NCI-H2227 treated with DMSO at 0.1 percent for 48 hours (cell line): ENCODE measurements around the gene COX4I1.
A peak's percentile ranks its signal among the peaks of the same experiment; 100 is the strongest.

ENCODE experiments used
- DNase-seq: peaks from one replicate; lab custom pipeline; 2025; lab: John Stamatoyannopoulos, UW

COX4I1 gene

DNA sequence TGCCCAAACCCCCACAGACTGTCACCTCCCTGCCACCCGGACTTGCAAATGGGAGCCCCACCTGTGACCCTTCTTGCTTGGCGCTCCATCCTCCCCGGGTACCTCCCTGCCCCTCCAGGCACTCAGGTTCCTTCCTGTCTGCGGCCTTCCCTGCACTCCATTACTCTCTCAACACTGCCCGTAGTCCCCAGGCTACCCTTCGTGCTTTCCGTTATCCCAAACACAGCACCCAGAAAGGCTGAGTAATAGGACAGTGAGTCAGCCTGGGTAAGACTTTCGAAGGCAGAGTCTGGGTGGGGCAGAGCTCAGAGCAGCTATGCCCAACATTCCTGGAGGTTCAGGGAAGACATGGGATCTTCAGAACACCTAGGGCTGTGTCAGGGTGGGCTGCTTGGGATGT, 32.0 kb upstream of the COX4I1 start:
- no peak for DNase-seq

DNA sequence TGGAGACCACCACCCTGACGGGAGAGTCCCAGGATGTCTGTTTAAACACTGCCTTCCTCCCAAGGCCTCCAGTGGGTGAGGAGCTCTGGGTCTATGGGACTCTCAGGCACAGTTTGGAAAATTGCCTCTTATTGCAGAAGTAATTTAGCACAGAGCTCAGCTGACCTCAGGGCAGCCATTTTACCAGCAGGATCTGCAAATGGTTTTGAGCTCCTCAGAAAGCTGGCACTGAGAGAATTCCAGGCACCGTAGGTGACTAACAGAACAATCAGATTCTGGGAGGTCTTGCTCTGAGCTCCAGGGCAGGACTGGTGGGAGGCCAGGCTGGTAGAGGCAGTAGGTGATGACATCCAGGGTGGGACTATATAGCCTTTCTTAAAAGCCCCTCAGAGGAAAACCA, 31.3 kb upstream of the COX4I1 start:
- peak; percentile 39 for DNase-seq

DNA sequence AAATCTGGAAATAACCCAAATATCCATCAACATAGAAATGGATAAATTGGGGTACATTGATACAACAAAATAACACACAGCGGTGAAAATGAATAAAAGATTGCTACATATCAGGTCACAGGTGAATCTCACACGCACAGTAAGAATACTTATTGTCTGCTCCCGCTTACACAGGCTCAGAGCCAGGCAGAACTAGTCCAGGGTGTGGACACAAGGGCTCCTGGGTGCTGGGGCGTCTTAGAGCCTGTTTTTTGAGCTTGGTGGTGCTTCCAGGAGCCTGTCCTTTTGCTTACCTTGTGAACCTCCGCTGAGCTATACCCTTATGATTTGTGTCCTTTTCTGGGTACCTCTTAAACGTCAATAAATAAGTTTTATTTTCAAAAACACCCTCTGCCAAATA, 28.8 kb upstream of the COX4I1 start:
- no peak for DNase-seq

DNA sequence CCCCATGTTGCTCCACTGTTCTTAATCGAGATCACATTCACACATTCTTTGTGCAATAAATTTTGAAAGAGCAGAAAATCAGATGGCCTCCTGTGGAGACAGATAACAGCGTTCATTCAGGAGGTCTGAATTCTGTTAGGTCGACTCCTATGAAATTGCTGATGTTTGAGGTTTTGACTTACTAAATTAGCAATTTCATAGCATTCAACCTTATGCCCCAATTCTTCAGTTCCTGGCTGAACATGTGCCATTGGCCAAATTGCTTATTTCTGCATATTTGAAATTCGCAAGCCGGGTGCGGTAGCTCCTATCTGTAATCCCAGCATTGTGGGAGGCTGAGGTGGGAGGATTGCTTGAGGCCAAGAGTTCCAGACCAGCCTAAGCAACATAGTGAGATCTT, 26.5 kb upstream of the COX4I1 start:
- no peak for DNase-seq

DNA sequence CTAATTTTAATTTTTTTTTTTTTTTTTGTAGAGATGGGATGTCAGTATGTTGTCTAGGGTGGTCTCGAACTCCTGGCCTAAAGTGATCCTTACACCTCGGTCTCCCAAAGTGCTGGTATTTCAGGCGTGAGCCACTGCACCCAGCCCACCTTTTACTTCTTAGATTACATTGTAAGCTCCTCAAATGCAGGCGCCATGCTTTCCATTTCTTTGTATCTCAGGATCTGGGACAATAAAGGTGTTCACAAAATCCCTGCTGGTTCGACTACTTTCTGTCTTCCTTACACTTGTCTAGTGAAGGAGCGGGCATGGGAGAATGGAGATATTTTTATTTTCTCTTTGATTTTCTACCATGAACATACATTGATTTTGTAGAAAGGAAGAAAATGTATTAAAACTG, 25.4 kb upstream of the COX4I1 start:
- no peak for DNase-seq

DNA sequence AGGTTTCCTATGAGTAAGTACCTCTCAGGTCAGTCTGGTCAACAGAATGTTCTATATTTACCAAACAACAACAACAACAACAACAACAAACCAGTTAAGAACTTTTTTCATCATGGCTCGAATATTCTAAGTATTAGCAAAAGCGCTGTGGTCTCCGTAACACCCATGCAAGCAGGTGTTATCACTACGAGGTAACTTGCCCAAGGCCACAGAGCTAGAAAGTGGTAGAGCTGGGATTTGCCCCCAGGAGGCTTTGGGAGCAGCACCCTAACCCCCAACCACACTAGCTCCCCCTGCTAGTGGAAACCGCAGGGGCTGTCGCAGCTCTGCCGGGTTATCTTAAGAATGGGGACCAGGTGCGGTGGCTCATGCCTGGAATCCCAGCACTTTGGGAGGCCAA, 24.7 kb upstream of the COX4I1 start:
- DNase-seq: no peak

DNA sequence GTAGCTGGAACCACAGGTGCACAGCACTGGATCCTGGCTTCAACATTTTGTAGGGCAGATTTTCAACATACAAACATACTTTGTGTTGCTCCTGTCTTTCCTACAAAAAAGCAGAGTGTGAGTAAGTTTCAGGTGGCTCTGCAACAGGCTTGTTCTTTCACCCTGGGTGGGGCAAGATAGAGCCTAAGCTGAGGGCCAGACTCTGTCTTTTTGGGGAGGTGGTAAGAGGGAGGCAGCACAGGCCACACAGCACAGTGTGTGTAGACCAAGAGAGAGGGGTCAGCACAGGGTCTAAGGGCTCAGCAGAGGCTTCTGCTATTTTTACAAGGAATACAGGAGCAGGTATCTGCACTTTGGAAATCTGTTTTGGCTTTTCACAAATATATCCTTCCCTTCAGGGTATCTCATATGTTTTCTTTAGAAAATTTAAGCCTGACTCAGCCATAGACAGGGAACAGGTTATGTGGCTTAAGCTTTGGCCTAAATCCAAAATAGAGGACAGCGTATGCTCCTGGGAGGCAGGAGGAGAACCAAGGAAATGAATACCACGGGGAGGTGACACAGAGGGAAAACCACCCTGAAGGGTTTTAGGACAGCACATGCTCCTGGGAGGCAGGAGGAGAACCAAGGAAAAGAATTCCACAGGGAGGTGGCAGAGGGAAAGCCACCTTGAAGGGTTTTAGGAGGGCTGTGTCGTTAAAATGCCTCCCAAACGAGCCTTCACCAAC, 21.7 kb upstream of the COX4I1 start:
- no peak for DNase-seq

DNA sequence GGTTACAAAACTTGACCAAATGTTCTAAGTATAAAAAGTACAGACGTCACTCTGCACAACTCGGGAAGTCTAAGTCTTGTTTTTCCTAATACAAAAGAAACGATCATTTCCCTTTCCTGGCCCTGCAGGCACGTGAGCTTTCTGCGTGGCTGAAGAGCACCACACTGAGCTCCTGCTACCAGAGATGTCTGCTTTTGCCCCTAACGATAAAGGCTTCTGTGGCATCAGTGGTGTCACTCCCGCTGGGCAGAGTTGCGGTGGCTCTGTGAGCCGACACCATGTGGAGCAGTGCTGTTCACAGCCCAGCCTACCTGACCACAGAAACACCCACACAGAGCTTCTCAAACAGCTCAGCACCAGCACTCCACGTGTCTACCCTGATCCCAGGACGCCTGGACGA, 20.6 kb upstream of the COX4I1 start:
- DNase-seq: no peak

DNA sequence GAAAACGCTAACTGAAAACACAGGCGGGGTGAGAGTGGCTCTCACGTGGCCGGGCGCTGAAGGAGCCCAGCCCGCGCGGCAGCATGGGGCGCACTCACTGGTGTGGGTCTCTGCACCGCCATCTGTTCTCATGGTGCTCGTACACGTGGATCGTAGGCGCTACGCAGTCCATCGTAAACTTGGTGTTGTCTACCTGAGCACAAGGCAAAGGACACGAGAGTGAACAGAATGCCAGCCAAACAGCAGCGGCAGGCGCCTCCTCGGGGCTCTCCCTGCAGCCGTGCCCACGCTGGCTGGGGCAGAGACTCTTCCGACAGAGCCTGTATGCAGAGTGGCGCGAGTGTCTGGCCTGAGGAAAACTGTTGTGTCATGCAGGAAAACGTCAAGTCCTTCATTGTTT, 19.2 kb upstream of the COX4I1 start:
- no peak for DNase-seq

DNA sequence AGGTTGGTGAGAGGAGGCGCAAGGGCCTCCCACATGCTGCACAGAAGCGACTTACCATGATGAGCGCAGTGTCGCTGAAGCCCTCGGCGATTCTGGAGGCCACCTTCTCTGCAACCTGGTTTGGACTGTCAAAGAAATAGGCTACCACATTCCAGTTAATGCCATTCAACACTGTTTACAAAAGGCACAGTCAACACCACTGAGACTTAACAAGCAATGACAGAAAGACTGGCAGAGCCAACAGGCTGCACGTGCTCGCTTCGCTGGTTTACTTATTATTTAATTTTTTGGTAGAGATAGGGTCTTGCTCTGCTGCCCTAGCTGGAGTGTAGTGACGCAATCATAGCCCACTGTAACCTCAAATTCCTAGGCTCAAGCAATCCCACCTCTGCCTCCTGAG, 18.3 kb upstream of the COX4I1 start:
- no peak for DNase-seq

DNA sequence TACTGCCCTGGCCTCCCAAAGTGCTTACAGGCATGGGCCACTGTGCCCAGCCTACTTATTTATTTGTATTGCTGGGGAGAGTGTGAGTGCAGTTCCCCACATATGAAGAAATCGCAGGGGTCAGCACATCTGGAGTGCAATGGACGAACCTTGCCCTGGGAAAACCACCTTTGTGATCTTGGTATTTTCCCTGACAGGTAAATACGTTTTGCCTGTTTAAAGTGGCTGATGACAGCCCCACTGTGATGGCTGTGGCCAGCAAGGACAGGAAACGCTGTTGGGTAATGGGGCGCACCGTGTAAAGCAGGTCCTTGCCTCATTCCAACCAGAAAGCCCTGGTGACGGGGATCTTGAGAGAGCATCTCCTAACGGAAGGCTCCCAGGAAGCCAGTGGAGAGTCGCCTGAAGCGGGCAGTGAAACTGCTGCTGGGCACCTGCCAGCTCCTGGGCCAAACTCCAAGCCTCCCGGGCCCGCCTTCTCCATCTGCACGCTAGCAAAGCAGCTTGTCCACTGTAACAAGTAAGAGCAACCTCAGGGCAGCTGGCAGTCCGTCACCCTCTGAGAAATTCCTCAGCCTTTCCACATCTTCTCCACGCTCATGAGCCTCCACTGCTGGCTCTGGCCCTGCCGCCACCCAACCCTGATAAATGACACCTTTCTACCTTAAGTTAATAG, 17.7 kb upstream of the COX4I1 start:
- DNase-seq: no peak

DNA sequence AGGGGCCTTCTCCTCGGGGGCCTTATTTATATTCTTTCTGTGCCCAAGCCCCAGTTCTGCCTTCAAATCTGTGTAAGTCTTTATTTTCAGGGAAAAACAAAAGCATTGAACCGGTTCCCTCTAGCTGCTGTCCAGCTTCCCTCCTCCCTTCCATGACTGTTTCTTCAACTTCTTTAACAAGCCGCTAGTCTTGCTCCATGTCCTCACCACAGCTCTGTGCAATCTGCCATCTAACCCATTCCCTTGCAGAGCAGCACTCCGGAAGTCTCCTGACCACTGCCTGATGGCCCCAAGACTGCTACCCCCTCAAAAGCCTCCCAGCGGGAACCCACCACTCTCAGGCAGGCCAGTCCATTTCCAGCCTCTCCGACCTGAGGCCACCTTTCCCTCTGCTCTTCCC, 17.0 kb upstream of the COX4I1 start:
- DNase-seq: no peak

DNA sequence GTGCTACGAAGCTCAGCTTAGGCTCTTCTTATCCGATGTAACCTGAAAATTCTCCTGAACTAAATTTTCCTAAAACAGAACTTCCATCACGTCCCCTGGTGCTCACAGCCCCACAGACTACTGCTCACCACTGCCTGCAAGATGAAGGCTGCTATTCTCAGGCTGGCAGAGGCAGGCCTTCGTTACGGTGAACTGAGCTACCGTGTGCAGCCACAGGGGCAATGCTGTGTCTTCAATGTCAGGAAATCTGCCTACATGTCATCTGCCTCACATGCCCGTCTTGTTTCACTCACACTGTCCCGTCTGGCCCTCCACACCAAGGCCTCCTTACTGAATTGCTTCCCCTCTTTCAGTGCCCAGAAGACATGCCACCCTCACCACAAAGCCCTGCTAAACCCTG, 16.1 kb upstream of the COX4I1 start:
- DNase-seq: no peak

DNA sequence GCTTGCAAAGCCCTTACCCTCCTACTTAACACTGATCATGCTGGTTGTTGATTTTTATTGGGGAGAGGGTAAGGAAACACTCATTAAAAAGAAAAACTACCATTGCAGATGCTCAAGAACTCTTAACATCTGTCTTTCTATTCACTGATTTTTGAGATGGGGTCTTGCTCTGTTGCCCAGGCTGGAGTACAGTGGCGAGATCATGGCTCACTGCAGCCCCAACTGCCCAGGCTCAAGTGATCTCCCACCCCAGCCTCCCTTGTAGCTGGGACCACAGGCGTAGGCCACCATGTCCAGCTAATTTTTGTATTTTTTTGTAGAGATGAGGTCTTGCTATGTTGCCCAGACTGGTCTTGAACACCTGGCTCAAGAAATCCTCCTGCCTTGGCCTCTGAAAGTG, 14.7 kb upstream of the COX4I1 start:
- no peak for DNase-seq

DNA sequence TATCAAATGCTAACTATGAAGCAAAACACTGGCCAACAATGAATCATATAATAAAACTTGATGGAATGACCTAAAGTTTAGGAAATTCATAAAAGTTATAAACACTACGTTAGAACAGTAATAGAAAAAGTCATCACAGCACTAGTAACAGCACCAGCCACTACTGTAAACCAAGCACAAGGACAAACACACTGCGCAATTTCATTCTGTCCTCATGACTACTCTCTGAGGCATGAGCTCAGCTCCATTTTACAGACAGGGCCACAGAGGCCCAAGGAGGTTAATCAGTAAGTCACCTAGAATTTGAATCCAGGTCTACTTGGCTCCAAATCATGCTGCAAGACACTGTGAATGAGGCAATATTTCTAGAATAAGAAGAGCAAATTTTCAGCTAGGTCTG, 13.6 kb upstream of the COX4I1 start:
- no peak for DNase-seq

DNA sequence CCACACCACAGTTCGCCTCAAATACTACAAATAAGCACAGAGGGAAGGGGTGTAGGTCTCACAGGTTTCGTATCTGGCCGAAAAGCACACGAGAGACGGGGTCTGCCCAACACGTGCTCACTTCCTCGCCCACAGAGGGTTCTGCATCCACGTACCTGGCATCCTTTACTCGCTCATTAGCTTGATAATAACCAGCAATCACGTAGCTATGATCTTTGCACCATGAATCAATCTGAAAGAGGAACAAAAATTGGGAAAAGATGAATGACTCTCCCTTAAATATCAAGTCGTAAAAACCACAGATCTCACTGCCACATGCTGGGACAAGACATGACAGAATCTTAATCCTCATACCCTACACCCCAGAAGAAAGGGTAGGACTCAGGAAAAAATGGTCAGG, 10.7 kb upstream of the COX4I1 start:
- no peak for DNase-seq

DNA sequence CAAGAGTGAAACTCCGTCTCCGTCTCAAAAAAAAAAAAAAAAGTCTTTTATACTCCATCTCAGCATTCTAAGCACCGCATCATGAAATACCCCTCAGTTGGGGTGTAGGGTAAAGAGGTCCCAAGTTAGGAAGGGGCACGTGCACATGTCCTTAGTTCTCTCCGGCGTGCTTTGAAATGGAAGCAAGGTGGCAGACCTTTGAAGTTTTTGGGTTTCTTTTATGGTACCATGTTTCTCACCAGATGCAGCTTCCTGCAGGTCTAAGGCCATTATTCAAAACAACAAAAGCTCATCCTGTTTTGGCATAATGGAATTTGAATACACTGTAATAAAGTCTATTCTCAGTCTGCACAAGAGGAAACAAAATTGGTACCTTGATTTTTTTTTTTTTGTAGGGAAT, 9.7 kb upstream of the COX4I1 start:
- no peak for DNase-seq

DNA sequence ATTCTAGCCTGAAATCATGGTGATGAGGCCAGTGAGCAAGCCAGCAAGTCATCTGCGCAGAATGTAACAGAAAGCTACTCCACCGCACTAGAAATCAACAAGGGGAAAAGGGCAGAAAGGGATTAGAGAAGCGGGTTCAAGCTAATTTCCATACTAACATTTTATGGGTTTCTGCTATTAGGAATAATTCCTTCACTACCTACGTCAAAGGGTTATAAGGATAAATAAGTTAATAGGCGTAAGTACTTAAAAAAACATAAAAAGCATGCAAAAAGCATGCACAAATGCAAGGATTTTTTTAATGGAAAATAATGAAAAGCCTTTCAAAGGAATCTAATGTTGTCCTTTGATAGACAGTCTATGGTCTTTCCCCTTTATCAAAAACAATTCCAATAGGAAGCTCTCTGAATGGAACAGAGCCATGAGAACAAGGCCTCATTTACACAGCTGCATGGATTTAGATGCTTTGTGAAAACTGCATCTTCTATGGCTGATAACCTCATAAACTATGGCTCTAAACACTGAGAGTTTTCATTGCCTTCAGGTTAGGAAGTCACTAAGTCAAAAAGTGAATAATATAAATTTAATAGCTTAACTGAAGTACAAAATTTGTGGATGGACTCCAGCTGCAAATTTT, 5.7 kb upstream of the COX4I1 start:
- DNase-seq: no peak

DNA sequence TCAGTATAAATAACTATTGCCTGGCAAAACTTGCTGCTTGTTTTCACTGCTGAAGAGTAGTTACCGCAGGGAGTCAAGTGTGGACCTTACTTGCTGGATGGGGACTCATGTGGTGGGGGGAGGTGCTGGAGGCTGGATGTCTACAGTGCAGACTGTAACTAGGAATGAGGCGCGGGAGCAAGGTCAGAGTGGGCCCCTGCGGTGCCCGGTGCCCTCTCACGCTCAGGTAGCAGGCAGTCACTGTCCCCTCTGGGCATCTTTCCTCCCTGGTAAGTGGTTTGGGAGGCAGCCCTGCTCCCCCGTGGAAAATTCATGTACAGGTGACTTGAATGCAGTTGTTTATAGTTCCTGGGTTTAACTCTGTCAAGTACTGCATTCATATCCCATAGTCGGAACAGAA, 4.8 kb upstream of the COX4I1 start:
- no peak for DNase-seq

DNA sequence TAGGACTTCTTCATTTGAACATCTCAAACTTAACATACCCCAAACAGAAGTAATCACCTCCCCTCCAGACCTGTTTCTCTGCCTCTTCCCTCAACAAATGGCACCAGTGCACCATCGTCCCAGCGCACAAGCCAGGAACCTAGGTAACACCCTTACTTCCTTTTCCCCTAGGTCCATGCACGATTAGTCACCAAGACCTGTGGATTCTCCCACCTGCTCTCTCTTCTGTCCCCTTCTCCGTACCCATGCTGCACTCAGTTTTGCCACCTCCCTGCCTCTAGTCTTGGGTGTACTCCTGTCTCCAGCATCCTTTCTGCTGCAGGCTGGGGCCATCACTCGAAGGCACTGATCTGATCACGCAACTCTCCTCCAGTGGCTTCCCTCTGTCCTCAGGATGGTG, 3.3 kb upstream of the COX4I1 start:
- no peak for DNase-seq

DNA sequence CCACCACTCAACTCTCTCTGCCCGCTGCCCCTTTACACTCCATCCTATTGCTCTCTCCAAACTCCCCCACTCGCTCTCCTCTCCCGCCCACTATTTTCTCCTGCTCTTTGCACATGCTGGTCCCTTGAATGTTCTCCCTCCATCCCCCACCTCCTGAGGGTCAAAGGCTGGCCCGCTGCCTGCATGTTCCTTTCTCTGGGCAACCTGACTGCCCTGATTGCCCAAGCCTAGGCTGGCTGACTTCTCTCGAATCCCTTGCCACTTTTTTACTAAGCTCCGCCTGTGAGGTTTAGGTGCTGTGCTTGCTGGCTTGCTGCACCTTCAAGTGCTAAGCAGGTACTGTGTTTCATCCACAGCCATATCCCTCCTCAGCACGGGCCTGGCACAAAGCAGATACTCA, 2.9 kb upstream of the COX4I1 start:
- DNase-seq: no peak

DNA sequence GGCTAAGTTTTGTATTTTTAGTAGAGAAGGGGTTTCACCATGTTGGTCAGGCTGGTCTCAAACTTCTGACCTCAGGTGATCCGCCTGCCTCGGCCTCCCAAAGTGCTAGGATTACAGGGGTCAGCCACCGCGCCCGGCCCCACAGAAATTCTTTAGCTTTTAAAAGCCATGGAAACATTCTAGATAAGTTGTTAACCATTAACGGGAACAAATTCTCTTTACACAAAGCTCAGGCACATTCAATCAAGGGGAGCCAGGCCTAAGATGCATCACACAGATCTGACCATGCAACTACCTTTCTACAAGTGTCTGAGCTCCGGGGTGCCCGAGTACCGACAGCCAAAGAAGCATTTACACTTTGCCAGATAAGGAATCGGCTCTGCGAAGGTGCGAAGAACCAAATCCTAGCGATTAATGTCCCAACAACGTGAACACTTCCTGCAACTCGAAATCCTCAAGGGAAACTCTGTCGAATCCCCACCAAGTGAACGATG, 1.2 kb upstream of the COX4I1 start:
- no peak for DNase-seq

DNA sequence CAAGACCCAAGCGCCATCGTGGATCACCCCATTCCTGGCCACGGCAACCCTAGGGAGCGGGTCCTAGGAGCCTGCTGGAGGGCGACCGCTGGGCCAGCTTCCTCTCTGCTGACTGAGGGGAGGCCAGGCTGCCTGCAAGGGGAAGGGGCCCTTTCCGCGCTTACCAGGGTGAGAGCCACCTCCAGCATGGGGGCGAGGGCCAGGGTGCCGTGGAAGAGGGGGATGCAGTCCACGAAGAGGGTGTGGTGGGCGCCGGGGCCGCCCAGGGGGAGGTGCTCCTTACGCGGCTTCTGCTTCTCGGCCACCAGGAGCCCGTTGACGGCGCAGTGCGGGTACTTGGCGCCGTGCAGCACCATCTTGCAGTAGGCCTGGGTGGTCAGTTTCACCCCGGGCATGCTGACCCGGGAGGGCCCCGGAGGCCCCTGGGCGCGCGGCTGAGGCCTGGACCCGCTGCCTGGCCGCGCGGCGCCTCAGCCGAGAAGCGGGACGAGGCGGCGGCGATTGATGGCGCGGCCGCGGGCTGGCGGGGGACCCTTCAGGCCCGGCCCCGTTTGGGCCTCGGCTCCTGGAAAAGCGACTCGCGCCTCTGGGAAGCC, 496 bp upstream of the COX4I1 start:
- DNase-seq: no peak
